ENCODE data around the gene F10. TPM values are rescaled to one million over a fixed set of nuclear protein-coding genes. Genes with fewer than 3 reads are reported as not detected.

F10 gene
- total RNA-seq, 2 donors from 2014 or later: 18.7 to 32.4 TPM

GRCh38 chr13:113120300-113121182 is 2.1 kb upstream of the F10 start:
- Mint-ChIP-seq H3K36me3 (ENCODE audit: low read depth) (peaks cover 3% of the 10 kb centered on the region), H3K9me3 (no peaks in the 10 kb centered on the region), H3K27ac (no peak overlapping the region), H3K4me3 (no peak overlapping the region), H3K27me3 (ENCODE audit: insufficient read depth) (peaks cover 11% of the 10 kb centered on the region), H3K4me1 (peaks cover 12% of the 10 kb centered on the region)
- H3K4me3 ChIP-seq (ENCODE audit: low read length): no peak overlapping the region
- H3K27ac ChIP-seq (ENCODE audit: low read depth, low read length): no peak overlapping the region
- 91 to 93% methylated on average over 14 to 19 of the region's 19 CpGs for WGBS, 2 experiments (ENCODE audit: insufficient coverage in 1 of 2, insufficient read length in 1 of 2)
- H3K9ac ChIP-seq (ENCODE audit: extremely low read depth, low read length, poor library complexity, severe bottlenecking): no peak overlapping the region
- peaks cover 8% of the 10 kb centered on the region for H3K4me1 ChIP-seq (ENCODE audit: control insufficient read depth, insufficient read depth, low read length)
- DNase-seq: no peak
- no peaks in the 10 kb centered on the region for H3K9me3 ChIP-seq (ENCODE audit: control insufficient read depth, low read length)
- TF ChIP-seq CTCF (conservative IDR thresholded peaks at IDR 0.05): no peak
- H3K36me3 ChIP-seq (ENCODE audit: control insufficient read depth, insufficient read depth, low read length): no peaks in the 10 kb centered on the region
- peaks cover 7% of the 10 kb centered on the region for H3K27me3 ChIP-seq (ENCODE audit: control insufficient read depth, insufficient read depth, low read length, poor library complexity, severe bottlenecking)

- no peak overlapping the region for H3K27ac ChIP-seq (ENCODE audit: low read depth, low read length)
- WGBS, 2 experiments (ENCODE audit: insufficient coverage in 1 of 2, insufficient read length in 1 of 2): 95 to 96% methylated on average over 13 to 24 of the region's 24 CpGs
- H3K9ac ChIP-seq (ENCODE audit: extremely low read depth, low read length, poor library complexity, severe bottlenecking): no peak overlapping the region
- no peak overlapping the region for H3K4me3 Mint-ChIP-seq
- H3K9me3 ChIP-seq (ENCODE audit: control insufficient read depth, low read length): no peaks in the 10 kb centered on the region
- DNase-seq: peak; percentile 38
- peaks cover 4% of the 10 kb centered on the region for H3K36me3 Mint-ChIP-seq (ENCODE audit: low read depth)
- H3K4me1 ChIP-seq (ENCODE audit: control insufficient read depth, insufficient read depth, low read length): peaks cover 8% of the 10 kb centered on the region
- no peak overlapping the region for H3K27ac Mint-ChIP-seq
- H3K4me1 Mint-ChIP-seq: peaks cover 12% of the 10 kb centered on the region
- no peak for TF ChIP-seq CTCF (conservative IDR thresholded peaks at IDR 0.05)
- H3K27me3 ChIP-seq (ENCODE audit: control insufficient read depth, insufficient read depth, low read length, poor library complexity, severe bottlenecking): peaks cover 7% of the 10 kb centered on the region
- peaks cover 11% of the 10 kb centered on the region for H3K27me3 Mint-ChIP-seq (ENCODE audit: insufficient read depth)
- no peaks in the 10 kb centered on the region for H3K9me3 Mint-ChIP-seq
- H3K4me3 ChIP-seq (ENCODE audit: low read length): no peak overlapping the region
- H3K36me3 ChIP-seq (ENCODE audit: control insufficient read depth, insufficient read depth, low read length): no peaks in the 10 kb centered on the region
These were observed 1.2 kb upstream of the F10 start for GRCh38 chr13:113121183-113121927.

GRCh38 chr13:113121928-113122471 is 599 bp upstream of the F10 start:
- H3K4me1 ChIP-seq (ENCODE audit: control insufficient read depth, insufficient read depth, low read length): peaks cover 8% of the 10 kb centered on the region
- Mint-ChIP-seq H3K27ac (peak overlapping the region; percentile 74), H3K4me1 (peaks cover 12% of the 10 kb centered on the region), H3K27me3 (ENCODE audit: insufficient read depth) (peaks cover 9% of the 10 kb centered on the region), H3K4me3 (no peak overlapping the region), H3K36me3 (ENCODE audit: low read depth) (peaks cover 4% of the 10 kb centered on the region), H3K9me3 (no peaks in the 10 kb centered on the region)
- H3K9ac ChIP-seq (ENCODE audit: extremely low read depth, low read length, poor library complexity, severe bottlenecking): no peak overlapping the region
- H3K36me3 ChIP-seq (ENCODE audit: control insufficient read depth, insufficient read depth, low read length): no peaks in the 10 kb centered on the region
- WGBS, 2 experiments (ENCODE audit: insufficient coverage in 1 of 2, insufficient read length in 1 of 2): 93 to 98% methylated on average over 13 to 16 of the region's 16 CpGs
- DNase-seq: no peak
- H3K27ac ChIP-seq (ENCODE audit: low read depth, low read length): no peak overlapping the region
- no peaks in the 10 kb centered on the region for H3K9me3 ChIP-seq (ENCODE audit: control insufficient read depth, low read length)
- no peak overlapping the region for H3K4me3 ChIP-seq (ENCODE audit: low read length)
- TF ChIP-seq CTCF (conservative IDR thresholded peaks at IDR 0.05): no peak
- peaks cover 7% of the 10 kb centered on the region for H3K27me3 ChIP-seq (ENCODE audit: control insufficient read depth, insufficient read depth, low read length, poor library complexity, severe bottlenecking)
